ENCODE measurements around the gene DCTN4. TPM values are rescaled to one million over a fixed set of nuclear protein-coding genes. Genes with fewer than 3 reads are reported as not detected.

DCTN4 gene
- total RNA-seq, 1 donor: 66.2 TPM

- H2AFZ ChIP-seq (ENCODE audit: low read length): no peak overlapping the region
- H3K4me2 ChIP-seq (ENCODE audit: insufficient read depth, low read length): no peak overlapping the region
- H3K9me3 ChIP-seq (ENCODE audit: low read depth, low read length): no peaks in the 10 kb centered on the region
- DNase-seq (ENCODE audit: insufficient read length, low spot score, missing footprints): peak; percentile 71
- no peak overlapping the region for H3K27ac ChIP-seq (ENCODE audit: low read depth, low read length)
- H3K27me3 ChIP-seq (ENCODE audit: insufficient read depth, low read length): no peaks in the 10 kb centered on the region
- H3K36me3 ChIP-seq (ENCODE audit: insufficient read depth, low read length): peaks cover 80% of the 10 kb centered on the region
- TF ChIP-seq CTCF (IDR thresholded peaks at IDR 0.05; ENCODE audit: extremely low read depth, low read depth, low read length): no peak
- H3K4me3 ChIP-seq (ENCODE audit: insufficient read depth, low read length): no peak overlapping the region
- H3K4me1 ChIP-seq (ENCODE audit: insufficient read depth, low read length): no peaks in the 10 kb centered on the region
- H4K20me1 ChIP-seq (ENCODE audit: insufficient read depth, low read length): no peaks in the 10 kb centered on the region
- no peaks in the 10 kb centered on the region for H3K79me2 ChIP-seq (ENCODE audit: insufficient read depth, low read length)
Measured at GRCh38 chr5:150723845-150724244, 35.0 kb downstream of the DCTN4 start.

GRCh38 chr5:150710165-150710564, 48.7 kb downstream of the DCTN4 start:
- peak; percentile 35 for TF ChIP-seq CTCF (IDR thresholded peaks at IDR 0.05; ENCODE audit: extremely low read depth, low read depth, low read length)
- Histone ChIP-seq H3K4me2 (ENCODE audit: insufficient read depth, low read length) (no peak overlapping the region), H3K27me3 (ENCODE audit: insufficient read depth, low read length) (no peaks in the 10 kb centered on the region), H3K27ac (ENCODE audit: low read depth, low read length) (no peak overlapping the region), H3K36me3 (ENCODE audit: insufficient read depth, low read length) (peaks cover 71% of the 10 kb centered on the region), H3K79me2 (ENCODE audit: insufficient read depth, low read length) (no peaks in the 10 kb centered on the region), H3K9me3 (ENCODE audit: low read depth, low read length) (no peaks in the 10 kb centered on the region), H4K20me1 (ENCODE audit: insufficient read depth, low read length) (no peaks in the 10 kb centered on the region), H3K4me3 (ENCODE audit: insufficient read depth, low read length) (no peak overlapping the region), H3K4me1 (ENCODE audit: insufficient read depth, low read length) (no peaks in the 10 kb centered on the region), H2AFZ (ENCODE audit: low read length) (no peak overlapping the region)
- no peak for DNase-seq (ENCODE audit: insufficient read length, low spot score, missing footprints)

GRCh38 chr5:150706776-150707390, 51.9 kb downstream of the DCTN4 start:
- peaks cover 40% of the 10 kb centered on the region for H3K36me3 ChIP-seq (ENCODE audit: insufficient read depth, low read length)
- H2AFZ ChIP-seq (ENCODE audit: low read length): no peak overlapping the region
- H3K4me1 ChIP-seq (ENCODE audit: insufficient read depth, low read length): no peaks in the 10 kb centered on the region
- TF ChIP-seq CTCF (IDR thresholded peaks at IDR 0.05; ENCODE audit: extremely low read depth, low read depth, low read length): no peak
- no peaks in the 10 kb centered on the region for H3K79me2 ChIP-seq (ENCODE audit: insufficient read depth, low read length)
- H3K9me3 ChIP-seq (ENCODE audit: low read depth, low read length): no peaks in the 10 kb centered on the region
- no peaks in the 10 kb centered on the region for H3K27me3 ChIP-seq (ENCODE audit: insufficient read depth, low read length)
- no peak overlapping the region for H3K4me3 ChIP-seq (ENCODE audit: insufficient read depth, low read length)
- no peak overlapping the region for H3K4me2 ChIP-seq (ENCODE audit: insufficient read depth, low read length)
- no peak overlapping the region for H3K27ac ChIP-seq (ENCODE audit: low read depth, low read length)
- no peaks in the 10 kb centered on the region for H4K20me1 ChIP-seq (ENCODE audit: insufficient read depth, low read length)
- no peak for DNase-seq (ENCODE audit: insufficient read length, low spot score, missing footprints)

- H3K36me3 ChIP-seq (ENCODE audit: insufficient read depth, low read length): peaks cover 12% of the 10 kb centered on the region
- H3K27me3 ChIP-seq (ENCODE audit: insufficient read depth, low read length): no peaks in the 10 kb centered on the region
- H3K4me2 ChIP-seq (ENCODE audit: insufficient read depth, low read length): no peak overlapping the region
- no peak overlapping the region for H2AFZ ChIP-seq (ENCODE audit: low read length)
- DNase-seq (ENCODE audit: insufficient read length, low spot score, missing footprints): no peak
- no peak overlapping the region for H3K27ac ChIP-seq (ENCODE audit: low read depth, low read length)
- H3K79me2 ChIP-seq (ENCODE audit: insufficient read depth, low read length): peaks cover 21% of the 10 kb centered on the region
- TF ChIP-seq CTCF (IDR thresholded peaks at IDR 0.05; ENCODE audit: extremely low read depth, low read depth, low read length): no peak
- no peak overlapping the region for H3K4me3 ChIP-seq (ENCODE audit: insufficient read depth, low read length)
- no peaks in the 10 kb centered on the region for H3K9me3 ChIP-seq (ENCODE audit: low read depth, low read length)
- H3K4me1 ChIP-seq (ENCODE audit: insufficient read depth, low read length): peaks cover 17% of the 10 kb centered on the region
- H4K20me1 ChIP-seq (ENCODE audit: insufficient read depth, low read length): peaks cover 6% of the 10 kb centered on the region
Measured at GRCh38 chr5:150703762-150704161, 55.1 kb downstream of the DCTN4 start.

All from osteoblast (primary cell).